ENCODE results near the gene GYS1.
A peak's percentile ranks its signal among the peaks of the same experiment; 100 is the strongest.

The GYS1 gene

DNA sequence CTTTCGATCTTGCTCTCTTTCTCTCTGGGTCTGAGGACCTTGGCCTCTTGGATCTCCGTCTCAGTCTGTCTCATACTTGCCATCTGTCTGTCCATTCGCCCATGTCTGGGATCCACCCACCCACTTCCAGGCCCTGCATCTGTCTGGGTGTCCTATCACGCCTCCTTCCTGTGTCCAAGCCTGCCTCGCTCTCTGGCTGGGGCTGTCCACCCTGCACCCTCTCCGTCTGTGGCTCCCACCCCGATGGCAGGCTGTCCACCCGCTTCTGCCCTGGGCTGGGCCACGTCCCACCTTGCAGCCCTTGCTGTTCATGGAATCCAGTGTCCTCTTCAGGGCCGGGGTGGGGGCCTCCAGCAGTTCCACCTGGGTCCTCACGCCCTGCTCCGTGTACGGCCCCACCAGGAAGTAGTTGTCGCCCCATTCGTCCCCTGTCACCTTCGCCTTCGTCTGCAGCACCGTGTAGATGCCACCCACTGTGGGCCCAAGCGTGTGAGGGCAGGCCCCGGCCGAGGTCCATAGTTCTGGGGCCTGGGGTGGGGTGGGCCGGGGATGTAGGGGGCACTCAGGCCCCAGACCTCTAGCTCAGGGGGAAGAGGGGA, 2.0 kb downstream of the GYS1 start:
- peak overlapping the region; percentile 83; the same call in 1 of the 2 replicates for H3K27ac ChIP-seq
- DNase-seq = no peak
- H3K4me3 ChIP-seq (ENCODE audit: low read depth, low read length) = no peak overlapping the region
- H3K36me3 ChIP-seq = peaks cover 20% of the 10 kb centered on the region
- H3K27me3 ChIP-seq (ENCODE audit: insufficient read depth, low read depth, severe bottlenecking) = no peaks in the 10 kb centered on the region
- TF ChIP-seq, protein P1, sequence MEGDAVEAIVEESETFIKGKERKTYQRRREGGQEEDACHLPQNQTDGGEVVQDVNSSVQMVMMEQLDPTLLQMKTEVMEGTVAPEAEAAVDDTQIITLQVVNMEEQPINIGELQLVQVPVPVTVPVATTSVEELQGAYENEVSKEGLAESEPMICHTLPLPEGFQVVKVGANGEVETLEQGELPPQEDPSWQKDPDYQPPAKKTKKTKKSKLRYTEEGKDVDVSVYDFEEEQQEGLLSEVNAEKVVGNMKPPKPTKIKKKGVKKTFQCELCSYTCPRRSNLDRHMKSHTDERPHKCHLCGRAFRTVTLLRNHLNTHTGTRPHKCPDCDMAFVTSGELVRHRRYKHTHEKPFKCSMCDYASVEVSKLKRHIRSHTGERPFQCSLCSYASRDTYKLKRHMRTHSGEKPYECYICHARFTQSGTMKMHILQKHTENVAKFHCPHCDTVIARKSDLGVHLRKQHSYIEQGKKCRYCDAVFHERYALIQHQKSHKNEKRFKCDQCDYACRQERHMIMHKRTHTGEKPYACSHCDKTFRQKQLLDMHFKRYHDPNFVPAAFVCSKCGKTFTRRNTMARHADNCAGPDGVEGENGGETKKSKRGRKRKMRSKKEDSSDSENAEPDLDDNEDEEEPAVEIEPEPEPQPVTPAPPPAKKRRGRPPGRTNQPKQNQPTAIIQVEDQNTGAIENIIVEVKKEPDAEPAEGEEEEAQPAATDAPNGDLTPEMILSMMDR (IDR thresholded peaks at IDR 0.05; ENCODE audit: low read depth, low read length) = no peak
- H3K9me3 ChIP-seq (ENCODE audit: severe bottlenecking) = no peaks in the 10 kb centered on the region

DNA sequence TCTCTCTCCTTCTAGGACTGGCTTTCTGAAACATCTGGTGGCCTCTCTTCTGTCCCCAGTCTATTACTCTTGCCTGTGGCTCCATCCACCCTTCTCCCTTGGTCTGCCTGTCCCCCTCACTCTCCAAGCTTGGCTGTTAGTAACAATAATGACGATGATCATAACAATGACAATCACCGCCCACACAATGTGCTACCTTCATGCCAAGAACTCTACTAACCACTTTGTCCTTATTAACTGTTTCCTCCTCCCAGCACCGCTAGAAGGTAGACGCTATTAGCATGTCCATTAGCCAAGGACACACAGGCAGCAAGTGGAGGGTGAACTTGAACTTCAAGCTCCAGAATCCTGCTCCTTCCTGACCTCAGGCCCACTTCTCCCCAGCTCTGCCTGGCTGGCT, 2.7 kb downstream of the GYS1 start:
- Histone ChIP-seq H3K27ac (peak overlapping the region; percentile 48), H3K27me3 (ENCODE audit: insufficient read depth, low read depth, severe bottlenecking) (no peaks in the 10 kb centered on the region)
- no peak for DNase-seq

DNA sequence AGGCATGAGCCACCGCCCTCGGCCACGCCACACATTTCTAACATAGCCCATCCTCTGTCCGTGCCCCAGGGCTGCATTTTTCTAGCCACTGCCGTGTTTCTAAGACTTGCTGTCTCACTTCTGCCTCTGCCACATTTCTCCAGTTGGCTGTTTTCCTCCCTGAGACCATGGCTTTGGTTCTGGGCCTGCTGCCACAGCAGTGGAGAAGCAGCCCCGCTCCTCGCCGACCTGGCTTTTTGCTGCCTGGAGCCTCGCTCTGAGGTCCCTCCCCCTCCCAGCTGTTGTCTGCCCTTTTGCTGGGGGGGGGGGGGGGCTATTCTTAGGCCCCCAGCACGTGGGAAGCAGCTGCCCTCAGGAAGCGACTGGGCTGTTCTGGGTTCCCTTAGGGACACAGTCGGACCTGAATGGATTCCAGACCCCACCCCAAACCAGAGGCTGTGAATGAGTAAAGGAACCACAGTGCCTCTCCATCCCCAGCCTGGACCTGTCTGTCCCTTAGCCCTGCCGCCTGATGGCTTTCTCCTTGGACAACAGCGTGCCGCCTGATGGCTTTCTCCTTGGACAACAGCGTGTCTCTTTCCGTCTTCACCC, 3.3 kb downstream of the GYS1 start:
- Histone ChIP-seq H3K36me3 (peaks cover 29% of the 10 kb centered on the region), H3K27ac (peak overlapping the region; percentile 48), H3K9me3 (ENCODE audit: severe bottlenecking) (no peaks in the 10 kb centered on the region), H3K27me3 (ENCODE audit: insufficient read depth, low read depth, severe bottlenecking) (no peaks in the 10 kb centered on the region), H3K4me3 (ENCODE audit: low read depth, low read length) (no peak overlapping the region)
- TF ChIP-seq, protein P1 (IDR thresholded peaks at IDR 0.05; ENCODE audit: low read depth, low read length) = no peak
- peak; percentile 45 for DNase-seq

More for the DNA sequence above, 2.7 kb downstream of the GYS1 start:
- TF ChIP-seq, protein P1 (IDR thresholded peaks at IDR 0.05; ENCODE audit: low read depth, low read length) = no peak
- Histone ChIP-seq H3K4me3 (ENCODE audit: low read depth, low read length) (no peak overlapping the region), H3K36me3 (peaks cover 23% of the 10 kb centered on the region), H3K9me3 (ENCODE audit: severe bottlenecking) (no peaks in the 10 kb centered on the region)

DNA sequence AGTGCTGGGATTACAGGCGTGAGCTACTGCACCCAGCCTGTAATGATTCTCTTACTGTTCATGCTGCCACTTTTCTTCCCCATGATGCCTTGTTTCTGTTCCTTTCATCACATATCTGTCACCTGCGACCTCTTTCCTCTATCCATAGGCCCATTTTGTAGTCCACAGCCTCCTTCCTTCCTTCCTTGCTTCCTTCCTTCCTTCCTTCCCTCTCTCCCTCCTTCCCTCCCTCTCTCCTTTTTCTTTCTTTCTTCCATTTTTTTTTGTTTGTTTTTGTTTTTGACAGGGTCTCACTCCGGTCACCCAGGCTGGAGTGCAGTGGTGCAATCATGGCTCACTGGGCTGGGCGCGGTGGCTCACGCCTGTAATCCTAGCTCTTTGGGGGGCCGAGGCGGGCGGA, 4.2 kb downstream of the GYS1 start:
- Histone ChIP-seq H3K27ac (no peak overlapping the region; the same call in 1 of the 2 replicates), H3K4me3 (ENCODE audit: low read depth, low read length) (no peak overlapping the region), H3K27me3 (ENCODE audit: insufficient read depth, low read depth, severe bottlenecking) (no peaks in the 10 kb centered on the region), H3K36me3 (peaks cover 37% of the 10 kb centered on the region), H3K9me3 (ENCODE audit: severe bottlenecking) (no peaks in the 10 kb centered on the region)
- TF ChIP-seq, protein P1 (IDR thresholded peaks at IDR 0.05; ENCODE audit: low read depth, low read length) = no peak
- DNase-seq = no peak

DNA sequence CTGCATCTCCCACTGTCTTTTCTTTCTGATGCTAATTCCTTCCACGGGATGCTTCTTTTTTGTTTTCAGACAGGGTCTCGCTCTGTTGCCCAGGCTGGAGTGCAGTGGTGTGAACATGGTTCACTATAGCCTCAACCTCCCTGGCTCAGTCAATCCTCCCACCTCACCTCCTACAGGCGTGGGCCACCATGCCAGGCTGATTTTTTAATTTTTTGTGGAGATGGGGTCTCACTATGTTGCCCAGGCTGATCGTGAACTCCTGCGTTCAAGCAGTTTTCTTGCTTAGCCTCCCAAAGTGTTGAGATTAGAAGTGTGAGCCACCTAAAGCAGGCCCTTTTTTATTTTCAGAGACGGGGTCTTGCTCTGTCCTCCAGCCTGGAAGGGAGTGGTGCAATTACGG, 4.8 kb downstream of the GYS1 start:
- H3K9me3 ChIP-seq (ENCODE audit: severe bottlenecking) = no peaks in the 10 kb centered on the region
- no peak overlapping the region for H3K4me3 ChIP-seq (ENCODE audit: low read depth, low read length)
- DNase-seq = no peak
- H3K27ac ChIP-seq = peak overlapping the region; percentile 81
- H3K36me3 ChIP-seq = peaks cover 39% of the 10 kb centered on the region
- TF ChIP-seq, protein P1 (IDR thresholded peaks at IDR 0.05; ENCODE audit: low read depth, low read length) = no peak
- H3K27me3 ChIP-seq (ENCODE audit: insufficient read depth, low read depth, severe bottlenecking) = no peaks in the 10 kb centered on the region

Data from WERI-Rb-1 (cell line).